ENCODE measurements around the gene RASGRP1.

The RASGRP1 gene

GRCh38 chr15:38503496-38503895, 61.1 kb downstream of the RASGRP1 start:
- Mint-ChIP-seq H3K27me3 (no peaks in the 10 kb centered on the region), H3K9me3 (no peaks in the 10 kb centered on the region), H3K36me3 (peaks cover 86% of the 10 kb centered on the region), H3K27ac (peak overlapping the region; percentile 44), H3K4me3 (no peak overlapping the region), H3K4me1 (peaks cover 7% of the 10 kb centered on the region)
- no peak for DNase-seq
- CTCF ChIA-PET, result interaction anchor here (0.9 to 1.7 kb wide), 2 partner anchors 181 to 186 kb away, joined by 3 to 5 read pairs; no protein-coding TSS in a partner anchor

- CTCF ChIA-PET, result interaction anchor here (1.3 kb wide), 1 partner anchor 191 kb away, joined by 5 read pairs; no protein-coding TSS in a partner anchor
- Mint-ChIP-seq H3K4me3 (no peak overlapping the region), H3K27me3 (no peaks in the 10 kb centered on the region), H3K27ac (peak overlapping the region; percentile 66), H3K36me3 (peaks cover 85% of the 10 kb centered on the region), H3K9me3 (no peaks in the 10 kb centered on the region), H3K4me1 (no peaks in the 10 kb centered on the region)
- no peak for DNase-seq
Measured at GRCh38 chr15:38499651-38500050, 65.0 kb downstream of the RASGRP1 start.

GRCh38 chr15:38496151-38496550, 68.5 kb downstream of the RASGRP1 start:
- Mint-ChIP-seq H3K27ac (peak overlapping the region; percentile 14), H3K36me3 (peaks cover 75% of the 10 kb centered on the region), H3K4me1 (peaks cover 11% of the 10 kb centered on the region), H3K4me3 (no peak overlapping the region), H3K27me3 (no peaks in the 10 kb centered on the region), H3K9me3 (no peaks in the 10 kb centered on the region)
- CTCF ChIA-PET, result interaction anchor here (0.7 kb wide), 1 partner anchor 29 kb away, joined by 3 read pairs; no protein-coding TSS in a partner anchor
- no peak for DNase-seq

GRCh38 chr15:38490242-38490922, 74.2 kb downstream of the RASGRP1 start:
- Mint-ChIP-seq H3K27me3 (no peaks in the 10 kb centered on the region), H3K36me3 (peaks cover 69% of the 10 kb centered on the region), H3K4me1 (peaks cover 36% of the 10 kb centered on the region), H3K4me3 (no peak overlapping the region), H3K27ac (peak overlapping the region; percentile 62), H3K9me3 (no peaks in the 10 kb centered on the region)
- CTCF ChIA-PET, result interaction anchor here (1.0 to 1.9 kb wide), 6 partner anchors 17 to 209 kb away, joined by 3 to 7 read pairs (median 4); no protein-coding TSS in a partner anchor
- DNase-seq, result no peak

- Mint-ChIP-seq H3K4me1 (peaks cover 40% of the 10 kb centered on the region), H3K27me3 (no peaks in the 10 kb centered on the region), H3K27ac (peak overlapping the region; percentile 86), H3K4me3 (no peak overlapping the region), H3K36me3 (peaks cover 58% of the 10 kb centered on the region), H3K9me3 (no peaks in the 10 kb centered on the region)
- DNase-seq, result no peak
- CTCF ChIA-PET, result no interaction called here
Measured at GRCh38 chr15:38487378-38487777, 77.2 kb downstream of the RASGRP1 start.

GRCh38 chr15:38486936-38487335, 77.7 kb downstream of the RASGRP1 start:
- no peak for DNase-seq
- peak overlapping the region; percentile 86 for H3K27ac Mint-ChIP-seq
- no peaks in the 10 kb centered on the region for H3K9me3 Mint-ChIP-seq
- no peaks in the 10 kb centered on the region for H3K27me3 Mint-ChIP-seq
- H3K36me3 Mint-ChIP-seq, result peaks cover 57% of the 10 kb centered on the region
- H3K4me3 Mint-ChIP-seq, result no peak overlapping the region
- H3K4me1 Mint-ChIP-seq, result peaks cover 40% of the 10 kb centered on the region
- CTCF ChIA-PET, result interaction anchor here (1.0 kb wide), 1 partner anchor 77 kb away, joined by 3 read pairs; the partner anchor contains the start of gene RASGRP1

- Mint-ChIP-seq H3K27ac (peak overlapping the region; percentile 3), H3K27me3 (no peaks in the 10 kb centered on the region), H3K4me1 (peaks cover 28% of the 10 kb centered on the region), H3K9me3 (no peaks in the 10 kb centered on the region), H3K36me3 (peaks cover 37% of the 10 kb centered on the region), H3K4me3 (no peak overlapping the region)
- CTCF ChIA-PET, result interaction anchor here (1.0 to 2.1 kb wide), 4 partner anchors 81 to 217 kb away, joined by 3 to 10 read pairs (median 6); no protein-coding TSS in a partner anchor
- DNase-seq, result no peak
Measured at GRCh38 chr15:38482572-38482971, 82.0 kb downstream of the RASGRP1 start.

- H3K36me3 Mint-ChIP-seq, result peaks cover 34% of the 10 kb centered on the region
- peak overlapping the region; percentile 30 for H3K27ac Mint-ChIP-seq
- H3K4me3 Mint-ChIP-seq, result no peak overlapping the region
- H3K9me3 Mint-ChIP-seq, result no peaks in the 10 kb centered on the region
- no peaks in the 10 kb centered on the region for H3K27me3 Mint-ChIP-seq
- H3K4me1 Mint-ChIP-seq, result peaks cover 20% of the 10 kb centered on the region
- no peak for DNase-seq
- CTCF ChIA-PET, result interaction anchor here (1.2 to 2.1 kb wide), 3 partner anchors 208 to 217 kb away, joined by 4 to 10 read pairs (median 8); no protein-coding TSS in a partner anchor
Measured at GRCh38 chr15:38481761-38482160, 82.9 kb downstream of the RASGRP1 start.

- no peaks in the 10 kb centered on the region for H3K27me3 Mint-ChIP-seq
- CTCF ChIA-PET, result interaction anchor here (2.0 to 2.1 kb wide), 2 partner anchors 209 to 218 kb away, joined by 8 to 10 read pairs; no protein-coding TSS in a partner anchor
- no peak overlapping the region for H3K27ac Mint-ChIP-seq
- peaks cover 15% of the 10 kb centered on the region for H3K4me1 Mint-ChIP-seq
- peaks cover 38% of the 10 kb centered on the region for H3K36me3 Mint-ChIP-seq
- H3K9me3 Mint-ChIP-seq, result no peaks in the 10 kb centered on the region
- DNase-seq, result no peak
- no peak overlapping the region for H3K4me3 Mint-ChIP-seq
Measured at GRCh38 chr15:38481113-38481512, 83.5 kb downstream of the RASGRP1 start.

GRCh38 chr15:38479756-38480155, 84.9 kb downstream of the RASGRP1 start:
- Mint-ChIP-seq H3K27me3 (no peaks in the 10 kb centered on the region), H3K27ac (no peak overlapping the region), H3K4me1 (peaks cover 11% of the 10 kb centered on the region), H3K9me3 (no peaks in the 10 kb centered on the region), H3K36me3 (peaks cover 39% of the 10 kb centered on the region), H3K4me3 (no peak overlapping the region)
- CTCF ChIA-PET, result interaction anchor here (0.6 to 6.4 kb wide), 2 partner anchors 17 to 211 kb away, joined by 4 to 66 read pairs; no protein-coding TSS in a partner anchor
- no peak for DNase-seq

- CTCF ChIA-PET, result interaction anchor here (1.1 to 6.4 kb wide), 3 partner anchors 205 to 219 kb away, joined by 6 to 76 read pairs (median 66); no protein-coding TSS in a partner anchor
- Mint-ChIP-seq H3K4me3 (no peak overlapping the region), H3K27ac (no peak overlapping the region), H3K4me1 (peaks cover 13% of the 10 kb centered on the region), H3K27me3 (no peaks in the 10 kb centered on the region), H3K36me3 (peaks cover 43% of the 10 kb centered on the region), H3K9me3 (no peaks in the 10 kb centered on the region)
- no peak for DNase-seq
Measured at GRCh38 chr15:38479266-38479665, 85.3 kb downstream of the RASGRP1 start.

GRCh38 chr15:38477637-38478036, 87.0 kb downstream of the RASGRP1 start:
- DNase-seq, result no peak
- Mint-ChIP-seq H3K9me3 (no peaks in the 10 kb centered on the region), H3K36me3 (peaks cover 44% of the 10 kb centered on the region), H3K27me3 (no peaks in the 10 kb centered on the region), H3K27ac (no peak overlapping the region), H3K4me3 (no peak overlapping the region), H3K4me1 (peaks cover 10% of the 10 kb centered on the region)
- CTCF ChIA-PET, result interaction anchor here (1.4 to 6.4 kb wide), 5 partner anchors 205 to 230 kb away, joined by 3 to 76 read pairs (median 4); no protein-coding TSS in a partner anchor

- peak overlapping the region; percentile 57 for H3K27ac Mint-ChIP-seq
- CTCF ChIA-PET, result interaction anchor here (1.1 to 6.4 kb wide), 5 partner anchors 22 to 222 kb away, joined by 3 to 76 read pairs (median 4); partner anchors contain the start of gene FAM98B
- DNase-seq, result no peak
- H3K4me1 Mint-ChIP-seq, result peaks cover 4% of the 10 kb centered on the region
- H3K36me3 Mint-ChIP-seq, result peaks cover 30% of the 10 kb centered on the region
- no peaks in the 10 kb centered on the region for H3K9me3 Mint-ChIP-seq
- H3K4me3 Mint-ChIP-seq, result no peak overlapping the region
- H3K27me3 Mint-ChIP-seq, result no peaks in the 10 kb centered on the region
Measured at GRCh38 chr15:38476120-38476519, 88.5 kb downstream of the RASGRP1 start.

GRCh38 chr15:38475361-38475760, 89.3 kb downstream of the RASGRP1 start:
- H3K27ac Mint-ChIP-seq, result peak overlapping the region; percentile 4

More at GRCh38 chr15:38475361-38475760, 89.3 kb downstream of the RASGRP1 start:
- H3K27me3 Mint-ChIP-seq, result no peaks in the 10 kb centered on the region
- DNase-seq, result no peak
- H3K36me3 Mint-ChIP-seq, result peaks cover 30% of the 10 kb centered on the region
- H3K4me1 Mint-ChIP-seq, result peaks cover 4% of the 10 kb centered on the region
- CTCF ChIA-PET, result interaction anchor here (1.0 to 6.4 kb wide), 11 partner anchors 21 to 697 kb away, joined by 3 to 76 read pairs (median 5); partner anchors contain the start of gene FAM98B
- H3K9me3 Mint-ChIP-seq, result no peaks in the 10 kb centered on the region
- no peak overlapping the region for H3K4me3 Mint-ChIP-seq
